Measurements from ENCODE around the gene ATP10A.

ATP10A gene

GRCh38 chr15:25847051-25847450 lies 16.1 kb downstream of the ATP10A start:
- no peak for TF ChIP-seq CTCF (IDR thresholded peaks at IDR 0.05; ENCODE audit: low read depth, low read length)
- no peak for DNase-seq (ENCODE audit: extremely low read depth, low read depth)

GRCh38 chr15:25846377-25846776 lies 16.8 kb downstream of the ATP10A start:
- no peak for DNase-seq (ENCODE audit: extremely low read depth, low read depth)
- no peak for TF ChIP-seq CTCF (IDR thresholded peaks at IDR 0.05; ENCODE audit: low read depth, low read length)

- no peak for DNase-seq (ENCODE audit: extremely low read depth, low read depth)
Observed at GRCh38 chr15:25844981-25845680, 18.0 kb downstream of the ATP10A start.

GRCh38 chr15:25844542-25844941 lies 18.6 kb downstream of the ATP10A start:
- DNase-seq (ENCODE audit: extremely low read depth, low read depth), result no peak
- no peak for TF ChIP-seq CTCF (IDR thresholded peaks at IDR 0.05; ENCODE audit: low read depth, low read length)

More at GRCh38 chr15:25844981-25845680, 18.0 kb downstream of the ATP10A start:
- TF ChIP-seq CTCF (IDR thresholded peaks at IDR 0.05; ENCODE audit: low read depth, low read length), result no peak

- TF ChIP-seq CTCF (IDR thresholded peaks at IDR 0.05; ENCODE audit: low read depth, low read length), result no peak
- no peak for DNase-seq (ENCODE audit: extremely low read depth, low read depth)
Observed at GRCh38 chr15:25844076-25844475, 19.1 kb downstream of the ATP10A start.

GRCh38 chr15:25839638-25840156 lies 23.4 kb downstream of the ATP10A start:
- no peak for DNase-seq (ENCODE audit: extremely low read depth, low read depth)
- TF ChIP-seq CTCF (IDR thresholded peaks at IDR 0.05; ENCODE audit: low read depth, low read length), result no peak

GRCh38 chr15:25838871-25839195 lies 24.3 kb downstream of the ATP10A start:
- no peak for DNase-seq (ENCODE audit: extremely low read depth, low read depth)
- no peak for TF ChIP-seq CTCF (IDR thresholded peaks at IDR 0.05; ENCODE audit: low read depth, low read length)
